Ascending aorta (tissue), 2 donors: ENCODE results near the gene DHRS4L2. TPM values are rescaled to one million over a fixed set of nuclear protein-coding genes. Genes with fewer than 3 reads are reported as not detected.
"Not testable (repeated sequence)": the region's sequence is repeated elsewhere in the genome, so short reads cannot be mapped to it uniquely, and the experiment has no call there.

Source experiments
- DNase-seq, 2 donors: peaks; one replicate each; pipeline ENCODE4 v3.0.0-alpha.2; 2019; ENCODE audit warnings: low spot score in 2 of 2
- H3K27ac ChIP-seq, 2 donors: fragments of 200-600 bp; sonication (generic); one replicate each; pipeline ENCODE4 v1.5.1; 2016 to 2017; ENCODE audit warnings: mild to moderate bottlenecking in 1 of 2
- H3K27me3 ChIP-seq: fragments of 200-600 bp; sonication (generic); one replicate; pipeline ENCODE4 v1.5.1; 2017
- H3K36me3 ChIP-seq, 2 donors: fragments of 200-600 bp; sonication (generic); one replicate each; pipeline ENCODE4 v1.5.1; 2016
- H3K4me1 ChIP-seq, 2 donors: fragments of 200-600 bp; sonication (generic); one replicate each; pipeline ENCODE4 v1.5.1; 2016 to 2017; ENCODE audit warnings: mild to moderate bottlenecking in 1 of 2
- H3K4me3 ChIP-seq, 2 donors: fragments of 200-600 bp; sonication (generic); one replicate each; pipeline ENCODE4 v1.5.1; 2016 to 2017; ENCODE audit warnings: mild to moderate bottlenecking in 1 of 2
- H3K9me3 ChIP-seq, 2 donors: fragments of 200-600 bp; sonication (generic); one replicate each; pipeline ENCODE4 v1.5.1; 2016
- intact Hi-C: fragments of 100-400 bp; cut with DNase I; formaldehyde crosslinking; loops from one replicate; pipeline ENCODE4 v1.15.1; 2023
- total RNA-seq: library from RNA; depleted of rRNA; stranded (reverse); fragments of >200 nt; gene quantifications from one replicate; pipeline ENCODE4 v1.1.0, GENCODE V29; 2016
- TF ChIP-seq, protein P1 (sequence below), 3 experiments: fragments of 200-600 bp in 2 of 3; fragments of 450-650 bp in 1 of 3; sonication (generic) in 2 of 3; IDR thresholded peaks; one replicate each; pipeline ENCODE4 v1.5.1; 2016 to 2019; ENCODE audit warnings: antibody characterized with exemption in 3 of 3, mild to moderate bottlenecking in 1 of 3, moderate library complexity in 1 of 3

Gene DHRS4L2
- total RNA-seq, 1 donor from 2014 or later, result 31.5 TPM

DNA sequence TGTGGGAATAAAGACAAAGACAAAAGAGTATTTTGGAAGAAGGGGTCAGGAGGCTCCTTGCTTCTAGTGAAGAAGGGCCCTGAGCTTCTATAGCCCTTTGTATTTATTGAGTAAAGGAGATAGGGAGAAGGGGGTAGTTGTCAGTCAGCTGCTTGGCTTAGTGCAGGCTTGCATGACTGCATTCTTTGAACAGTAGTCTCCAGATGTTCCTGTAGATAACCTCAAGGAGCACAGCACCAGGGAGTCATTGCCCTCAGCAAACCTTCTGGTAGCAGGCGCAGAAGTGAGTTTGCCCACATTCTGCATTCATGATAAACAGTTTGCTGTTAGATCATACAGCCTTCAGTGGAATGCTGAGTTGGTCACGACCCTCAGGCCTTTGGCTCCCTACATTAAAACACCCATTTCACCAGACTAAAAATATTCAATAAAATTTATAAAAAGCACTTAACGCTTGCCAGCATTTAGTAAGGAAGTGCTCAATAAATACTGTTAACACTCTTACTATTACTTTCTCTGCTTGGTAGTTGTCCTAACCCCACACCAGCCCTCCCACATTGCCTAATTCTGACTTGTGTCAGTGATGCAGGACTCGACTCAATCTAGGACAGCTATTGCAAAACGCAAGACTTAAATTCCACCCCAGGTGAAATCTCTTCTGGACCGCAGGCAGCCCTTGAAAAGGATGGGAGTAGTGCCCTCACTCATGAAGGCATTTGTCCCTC lies 38.2 kb upstream of the DHRS4L2 start:
- TF ChIP-seq, protein P1, sequence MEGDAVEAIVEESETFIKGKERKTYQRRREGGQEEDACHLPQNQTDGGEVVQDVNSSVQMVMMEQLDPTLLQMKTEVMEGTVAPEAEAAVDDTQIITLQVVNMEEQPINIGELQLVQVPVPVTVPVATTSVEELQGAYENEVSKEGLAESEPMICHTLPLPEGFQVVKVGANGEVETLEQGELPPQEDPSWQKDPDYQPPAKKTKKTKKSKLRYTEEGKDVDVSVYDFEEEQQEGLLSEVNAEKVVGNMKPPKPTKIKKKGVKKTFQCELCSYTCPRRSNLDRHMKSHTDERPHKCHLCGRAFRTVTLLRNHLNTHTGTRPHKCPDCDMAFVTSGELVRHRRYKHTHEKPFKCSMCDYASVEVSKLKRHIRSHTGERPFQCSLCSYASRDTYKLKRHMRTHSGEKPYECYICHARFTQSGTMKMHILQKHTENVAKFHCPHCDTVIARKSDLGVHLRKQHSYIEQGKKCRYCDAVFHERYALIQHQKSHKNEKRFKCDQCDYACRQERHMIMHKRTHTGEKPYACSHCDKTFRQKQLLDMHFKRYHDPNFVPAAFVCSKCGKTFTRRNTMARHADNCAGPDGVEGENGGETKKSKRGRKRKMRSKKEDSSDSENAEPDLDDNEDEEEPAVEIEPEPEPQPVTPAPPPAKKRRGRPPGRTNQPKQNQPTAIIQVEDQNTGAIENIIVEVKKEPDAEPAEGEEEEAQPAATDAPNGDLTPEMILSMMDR (IDR thresholded peaks at IDR 0.05), result no peak
- no peaks in the 10 kb centered on the region for H3K27me3 ChIP-seq
- H3K9me3 ChIP-seq, result no peaks in the 10 kb centered on the region
- no peak overlapping the region for H3K4me3 ChIP-seq
- no peak for DNase-seq
- intact Hi-C loops, result no loop called here
- no peak overlapping the region for H3K27ac ChIP-seq
- peaks cover 2 to 15% of the 10 kb centered on the region in 2 donors for H3K4me1 ChIP-seq
- no peaks in the 10 kb centered on the region for H3K36me3 ChIP-seq

DNA sequence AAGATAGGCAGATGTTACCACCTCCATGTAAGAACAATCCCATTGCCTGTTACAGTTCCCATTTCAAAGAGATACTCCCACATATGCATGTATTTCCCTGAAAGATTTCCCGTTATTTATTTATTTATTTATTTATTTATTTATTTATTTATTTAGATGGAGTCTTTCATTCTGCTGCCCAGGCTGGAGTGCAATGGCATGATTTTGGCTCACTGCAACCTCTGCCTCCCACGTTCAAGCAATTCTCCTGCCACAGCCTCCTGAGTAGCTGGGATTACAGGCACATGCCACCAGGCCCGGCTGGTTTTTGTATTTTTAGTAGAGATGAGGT lies 37.6 kb upstream of the DHRS4L2 start:
- peaks cover 2 to 15% of the 10 kb centered on the region in 2 donors for H3K4me1 ChIP-seq
- H3K27me3 ChIP-seq, intact Hi-C loops, H3K4me3 ChIP-seq, H3K9me3 ChIP-seq, DNase-seq, H3K27ac ChIP-seq, H3K36me3 ChIP-seq: not testable (repeated sequence)

DNA sequence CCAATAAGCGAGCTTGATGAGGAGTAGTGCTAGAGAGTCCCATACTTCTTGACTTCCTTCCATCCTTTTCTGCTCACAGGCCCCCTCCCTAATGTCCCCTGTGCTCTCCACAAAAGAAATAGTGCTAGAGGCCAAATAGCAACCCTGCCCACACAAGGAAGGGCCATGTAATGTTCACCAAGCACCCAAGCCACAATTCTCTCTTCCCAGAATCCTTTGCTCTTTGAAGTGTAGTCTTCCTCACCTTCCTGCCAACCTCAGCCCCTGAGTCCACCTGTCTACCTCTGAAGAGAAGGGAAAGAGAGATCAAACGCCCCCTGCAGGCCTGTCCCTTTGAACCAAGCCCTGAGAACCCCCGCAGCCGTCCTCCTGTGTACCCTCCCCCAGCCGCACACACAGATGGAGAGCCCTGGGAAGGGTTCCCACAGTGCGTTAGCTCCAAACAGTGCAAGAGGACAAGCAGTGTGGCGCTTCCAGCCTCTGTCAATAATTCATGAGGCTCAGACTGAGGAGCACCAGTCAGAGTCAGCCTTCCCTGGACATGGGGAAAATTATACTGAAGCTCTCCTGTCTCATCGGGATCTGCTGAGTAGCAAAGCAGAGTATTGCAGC lies 37.0 kb upstream of the DHRS4L2 start:
- H3K4me3 ChIP-seq, result no peak overlapping the region
- no peak overlapping the region for H3K27ac ChIP-seq
- H3K36me3 ChIP-seq, result no peaks in the 10 kb centered on the region
- no peaks in the 10 kb centered on the region for H3K27me3 ChIP-seq
- intact Hi-C loops, result no loop called here
- H3K4me1 ChIP-seq, result peaks cover 2 to 15% of the 10 kb centered on the region in 2 donors
- H3K9me3 ChIP-seq, result no peaks in the 10 kb centered on the region
- TF ChIP-seq, protein P1 (IDR thresholded peaks at IDR 0.05), result no peak
- no peak for DNase-seq

DNA sequence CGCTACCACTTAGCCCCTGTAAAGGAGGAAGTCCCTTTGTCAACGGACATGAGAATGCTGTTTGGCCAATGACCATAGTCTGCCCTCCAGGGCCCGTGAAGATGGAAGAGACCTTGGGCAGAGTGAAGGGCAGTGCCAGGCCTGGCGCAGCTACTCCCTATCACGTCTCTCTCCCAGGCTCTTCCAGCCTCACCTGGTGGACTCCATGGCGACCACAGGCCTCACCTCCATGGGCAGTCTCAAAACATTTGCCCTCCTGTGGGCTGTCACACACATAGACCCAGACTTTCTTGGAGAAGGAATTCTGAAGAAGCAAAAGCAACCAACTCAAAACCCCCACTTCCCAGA lies 35.6 kb upstream of the DHRS4L2 start:
- not testable (repeated sequence) for H3K27me3 ChIP-seq, H3K36me3 ChIP-seq, H3K9me3 ChIP-seq, DNase-seq
- Histone ChIP-seq H3K27ac (peak overlapping the region; percentile 80 to 83), H3K4me1 (peaks cover 2 to 15% of the 10 kb centered on the region in 2 donors), H3K4me3 (peak overlapping the region; percentile 76 to 97)
- intact Hi-C loops, result loop anchor here (1.0 kb wide), 1 partner anchor 23 kb away; no protein-coding TSS in a partner anchor

DNA sequence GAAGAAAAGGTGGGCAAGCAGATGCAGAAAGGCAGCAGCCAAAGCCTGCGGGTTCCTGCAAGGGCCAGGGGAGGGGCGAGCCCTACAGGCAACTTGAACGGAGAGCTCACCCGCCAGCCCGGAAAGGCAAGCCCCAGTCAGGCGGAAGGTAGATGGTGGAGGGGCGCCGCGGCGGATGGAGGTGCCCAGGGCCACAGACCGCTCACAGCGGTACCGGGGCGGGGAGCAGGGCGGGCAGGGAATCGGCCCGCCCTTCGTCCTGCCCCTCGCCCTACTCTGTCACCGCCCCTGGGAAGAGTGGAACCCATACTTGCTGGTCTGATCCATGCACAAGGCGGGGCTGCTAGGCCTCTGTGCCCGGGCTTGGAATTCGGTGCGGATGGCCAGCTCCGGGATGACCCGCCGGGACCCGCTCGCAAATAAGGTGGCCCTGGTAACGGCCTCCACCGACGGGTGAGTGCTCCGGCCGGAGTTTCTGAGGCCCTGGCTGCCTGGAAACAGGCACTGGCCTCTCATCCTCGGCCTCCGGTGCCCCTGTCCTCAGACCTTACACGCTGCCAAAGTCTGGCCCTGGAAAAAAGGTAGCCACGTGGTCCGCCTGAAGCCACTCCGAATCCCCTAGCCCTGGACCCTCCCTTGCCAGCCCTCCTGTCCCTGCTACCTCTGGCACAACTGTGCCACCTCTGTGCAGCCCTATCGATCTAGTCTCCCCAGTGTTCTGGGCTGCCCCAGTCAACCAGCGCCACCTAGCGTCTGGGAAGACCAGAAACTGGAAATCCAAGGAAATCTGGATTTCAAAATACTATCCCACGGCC lies 35.1 kb upstream of the DHRS4L2 start, which contains the start of gene DHRS4:
TSS of gene DHRS4 (plus strand) at position 307 of the 815 bp plus-strand sequence. CDS start at position 326, 19 bp downstream.
- no peaks in the 10 kb centered on the region for H3K9me3 ChIP-seq
- intact Hi-C loops, result loop anchor here (1.0 kb wide), 1 partner anchor 23 kb away; no protein-coding TSS in a partner anchor

DNA sequence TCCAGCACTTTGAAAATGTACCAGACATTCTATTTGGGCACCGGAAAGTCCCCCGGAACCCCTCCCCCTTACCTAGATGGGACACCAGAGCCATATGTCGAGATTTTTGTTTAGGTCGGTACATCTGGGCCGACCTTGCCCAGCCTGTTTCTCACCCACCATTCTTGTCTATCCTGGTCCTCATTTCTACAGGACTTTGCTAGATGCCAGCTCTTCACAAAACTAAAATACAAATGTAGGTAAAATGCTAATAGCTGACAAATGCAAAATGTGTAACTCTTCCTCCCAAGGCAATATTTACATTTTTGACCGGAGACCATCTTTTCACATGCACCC lies 34.5 kb upstream of the DHRS4L2 start:
- intact Hi-C loops, DNase-seq, H3K27me3 ChIP-seq, H3K36me3 ChIP-seq, H3K9me3 ChIP-seq: not testable (repeated sequence)
- peaks cover 2 to 15% of the 10 kb centered on the region in 2 donors for H3K4me1 ChIP-seq
- H3K27ac ChIP-seq, result peak overlapping the region; percentile 80 to 83
- peak overlapping the region; percentile 76 to 97 for H3K4me3 ChIP-seq

More for the DNA sequence above, 35.1 kb upstream of the DHRS4L2 start, which contains the start of gene DHRS4:
- Histone ChIP-seq H3K36me3 (no peaks in the 10 kb centered on the region), H3K27me3 (no peaks in the 10 kb centered on the region), H3K4me3 (peak within 1 kb of the TSS; percentile 76 to 97), H3K4me1 (peaks cover 2 to 15% of the 10 kb centered on the region in 2 donors), H3K27ac (peak within 1 kb of the TSS; percentile 80 to 83)
- TF ChIP-seq, protein P1 (IDR thresholded peaks at IDR 0.05), result peak; percentile 77 to 94 (median 90)
- DNase-seq, result peak; percentile 28 to 89

DNA sequence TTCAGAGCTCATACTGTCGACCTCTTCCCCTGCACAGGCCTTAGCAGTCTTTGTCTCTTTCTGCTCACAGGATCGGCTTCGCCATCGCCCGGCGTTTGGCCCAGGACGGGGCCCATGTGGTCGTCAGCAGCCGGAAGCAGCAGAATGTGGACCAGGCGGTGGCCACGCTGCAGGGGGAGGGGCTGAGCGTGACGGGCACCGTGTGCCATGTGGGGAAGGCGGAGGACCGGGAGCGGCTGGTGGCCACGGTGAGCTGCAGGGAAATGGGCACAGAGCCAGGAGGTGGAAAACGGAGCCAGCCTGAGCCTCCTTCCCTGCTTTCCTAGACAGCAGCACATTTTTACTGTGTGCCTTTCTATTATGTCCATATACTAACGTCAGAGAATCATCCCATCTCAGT lies 33.8 kb upstream of the DHRS4L2 start:
- peak overlapping the region in 1 of 2 donors; percentile 76 for H3K4me3 ChIP-seq
- H3K9me3 ChIP-seq, DNase-seq, H3K36me3 ChIP-seq, H3K27me3 ChIP-seq, intact Hi-C loops: not testable (repeated sequence)
- peaks cover 2 to 15% of the 10 kb centered on the region in 2 donors for H3K4me1 ChIP-seq
- peak overlapping the region in 1 of 2 donors; percentile 83 for H3K27ac ChIP-seq

DNA sequence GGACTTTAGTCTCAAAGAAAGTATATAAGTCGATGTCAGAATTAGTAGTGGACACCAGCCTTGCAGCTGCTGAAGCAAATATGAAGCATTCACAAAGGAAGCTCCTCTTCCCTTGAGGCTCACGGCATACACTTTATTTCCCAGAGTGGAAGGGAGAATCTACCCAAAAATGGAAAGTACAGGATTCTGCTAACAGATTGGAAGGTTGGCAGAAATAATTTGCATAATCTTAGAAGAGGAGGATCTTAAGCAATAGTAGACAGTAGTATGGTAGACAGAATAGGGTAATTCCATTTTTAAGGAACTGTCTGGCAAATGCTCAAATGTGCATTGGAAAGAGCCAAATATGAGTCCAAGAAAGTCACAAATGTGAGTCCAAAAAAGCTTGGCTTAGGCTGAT lies 32.9 kb upstream of the DHRS4L2 start:
- H3K27ac ChIP-seq, H3K4me3 ChIP-seq, DNase-seq, intact Hi-C loops, H3K27me3 ChIP-seq, H3K36me3 ChIP-seq, H3K9me3 ChIP-seq: not testable (repeated sequence)
- peaks cover 2 to 15% of the 10 kb centered on the region in 2 donors for H3K4me1 ChIP-seq

DNA sequence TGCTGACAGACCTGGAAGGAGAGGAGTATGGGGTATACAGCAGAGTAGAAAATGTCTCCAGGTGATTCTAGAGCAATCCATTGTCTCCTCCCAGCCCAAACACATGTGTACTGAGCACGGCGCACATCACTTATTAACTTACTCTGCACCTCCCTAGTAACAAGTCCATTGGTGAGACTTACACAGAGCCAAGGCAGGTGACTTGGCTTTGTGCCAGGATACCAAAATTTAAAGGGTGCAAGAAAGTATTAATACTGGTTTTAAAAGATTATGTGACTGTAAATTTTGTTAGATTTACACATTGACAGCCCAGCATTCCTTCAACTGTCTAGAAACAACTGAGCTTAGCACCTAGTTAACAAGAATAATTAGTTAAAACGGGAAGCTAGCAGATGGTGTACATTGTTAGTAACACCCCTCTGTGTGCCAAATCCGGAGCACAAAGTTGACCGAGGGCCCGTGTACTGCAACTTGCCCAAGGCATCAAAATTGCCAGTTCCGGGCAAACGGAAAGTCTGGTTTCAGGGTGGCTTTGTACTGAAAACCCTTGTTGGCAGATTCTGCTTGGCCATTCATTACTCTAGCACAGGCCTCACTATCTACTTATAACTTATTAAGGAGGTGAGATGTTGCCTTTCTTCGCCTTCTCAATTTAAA lies 30.7 kb upstream of the DHRS4L2 start:
- intact Hi-C loops, result not testable (repeated sequence)

DNA sequence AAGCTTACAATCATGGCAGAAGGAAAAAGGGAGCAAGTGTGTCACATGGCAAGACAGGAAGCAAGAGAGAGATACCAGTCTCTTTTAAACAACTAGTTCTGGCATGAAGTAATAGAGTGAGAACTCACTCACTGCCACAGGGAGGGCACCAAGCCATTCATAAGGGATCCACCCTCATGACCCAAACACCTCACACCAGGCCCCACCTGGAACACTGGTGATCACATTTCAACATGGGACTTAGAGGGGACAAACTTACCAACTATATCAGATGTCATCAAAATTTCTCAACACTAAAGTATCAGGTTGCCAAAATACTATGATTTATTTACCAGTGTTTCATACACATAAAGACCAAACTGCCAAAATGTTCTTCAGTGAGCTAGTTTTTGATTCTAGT lies 27.8 kb upstream of the DHRS4L2 start:
- H3K27me3 ChIP-seq, H3K4me1 ChIP-seq, DNase-seq, H3K36me3 ChIP-seq, H3K9me3 ChIP-seq, H3K4me3 ChIP-seq, intact Hi-C loops, H3K27ac ChIP-seq: not testable (repeated sequence)

More for the DNA sequence above, 30.7 kb upstream of the DHRS4L2 start:
- peaks cover 1 to 11% of the 10 kb centered on the region in 2 donors for H3K4me1 ChIP-seq
- not testable (repeated sequence) for H3K27ac ChIP-seq, H3K4me3 ChIP-seq, H3K36me3 ChIP-seq, DNase-seq, H3K9me3 ChIP-seq, H3K27me3 ChIP-seq
